Retinal pigment epithelial cell (primary cell): Measurements from ENCODE around the gene ACBD4.

Experiments used
- DNase-seq: peaks from one replicate; pipeline ENCODE4 v3.0.0-alpha.2; 2010; ENCODE audit warnings: low read depth
- H3K4me3 ChIP-seq: 2 replicates; pipeline ENCODE4 v1.5.1; 2011; ENCODE audit warnings: mild to moderate bottlenecking, low read length, control low read depth, moderate library complexity
- CTCF ChIP-seq: conservative IDR thresholded peaks from 2 replicates; pipeline ENCODE4 v1.5.1; 2011; ENCODE audit warnings: low read depth, low read length, control low read depth, inconsistent platforms

ACBD4 gene

GRCh38 chr17:45090711-45091110 is 44.8 kb upstream of the ACBD4 start:
- no peak for TF ChIP-seq CTCF
- DNase-seq: no peak

GRCh38 chr17:45091778-45092425 is 43.6 kb upstream of the ACBD4 start:
- no peak for TF ChIP-seq CTCF
- DNase-seq: no peak
- no peak overlapping the region for H3K4me3 ChIP-seq

More at GRCh38 chr17:45090711-45091110, 44.8 kb upstream of the ACBD4 start:
- H3K4me3 ChIP-seq: no peak overlapping the region

GRCh38 chr17:45092911-45093430 is 42.5 kb upstream of the ACBD4 start:
- TF ChIP-seq CTCF: no peak
- DNase-seq: peak; percentile 96
- no peak overlapping the region for H3K4me3 ChIP-seq

GRCh38 chr17:45093444-45094110 is 41.9 kb upstream of the ACBD4 start:
- no peak for TF ChIP-seq CTCF

GRCh38 chr17:45096141-45096540 is 39.3 kb upstream of the ACBD4 start:
- no peak for DNase-seq
- peak; percentile 70 for TF ChIP-seq CTCF
- H3K4me3 ChIP-seq: no peak overlapping the region

More at GRCh38 chr17:45093444-45094110, 41.9 kb upstream of the ACBD4 start:
- DNase-seq: peak; percentile 39
- no peak overlapping the region for H3K4me3 ChIP-seq

GRCh38 chr17:45096926-45097325 is 38.6 kb upstream of the ACBD4 start:
- DNase-seq: no peak
- H3K4me3 ChIP-seq: no peak overlapping the region
- no peak for TF ChIP-seq CTCF
